HG02763 (cell line): ENCODE results near the gene PHTF2.
"Not testable (repeated sequence)": the region's sequence is repeated elsewhere in the genome, so short reads cannot be mapped to it uniquely, and the experiment has no call there.

ENCODE experiments used
- ATAC-seq: cut with Tn5 transposase; IDR thresholded peaks from one replicate; pipeline ENCODE4 v1.9.1; 2021; ENCODE audit warnings: mild to moderate bottlenecking, moderate library complexity; ENCODE audit not compliant: unreplicated experiment

Gene PHTF2

DNA sequence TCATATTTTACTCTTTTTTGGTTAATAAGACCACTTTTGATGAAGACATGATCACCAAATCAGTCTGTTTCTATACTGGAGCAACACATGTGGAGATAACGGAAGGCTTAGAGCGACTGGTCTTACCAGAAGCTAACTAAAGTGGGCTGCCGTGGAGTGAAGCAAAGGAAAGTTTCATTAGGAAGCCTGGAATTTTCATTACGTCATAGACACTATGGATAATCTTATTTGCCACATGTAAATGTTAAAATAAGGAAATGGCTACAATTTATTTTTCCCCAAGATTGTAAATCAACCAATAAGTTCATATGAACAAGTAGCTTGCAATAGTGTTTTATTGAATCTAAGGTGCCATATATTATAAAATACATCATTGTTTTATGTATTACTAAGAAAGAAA is 185.4 kb downstream of the PHTF2 start:
- no peak for ATAC-seq

GRCh38 chr7:77985232-77985973 is 186.8 kb downstream of the PHTF2 start:
- ATAC-seq: no peak

- no peak for ATAC-seq
Observed at GRCh38 chr7:77985974-77986339, 187.4 kb downstream of the PHTF2 start.

GRCh38 chr7:77989981-77990566 is 191.5 kb downstream of the PHTF2 start:
- no peak for ATAC-seq

GRCh38 chr7:77991656-77992055 is 193.1 kb downstream of the PHTF2 start:
- no peak for ATAC-seq

- ATAC-seq: no peak
Observed at GRCh38 chr7:77993838-77994237, 195.3 kb downstream of the PHTF2 start.

GRCh38 chr7:77995717-77996116 is 197.1 kb downstream of the PHTF2 start:
- no peak for ATAC-seq

DNA sequence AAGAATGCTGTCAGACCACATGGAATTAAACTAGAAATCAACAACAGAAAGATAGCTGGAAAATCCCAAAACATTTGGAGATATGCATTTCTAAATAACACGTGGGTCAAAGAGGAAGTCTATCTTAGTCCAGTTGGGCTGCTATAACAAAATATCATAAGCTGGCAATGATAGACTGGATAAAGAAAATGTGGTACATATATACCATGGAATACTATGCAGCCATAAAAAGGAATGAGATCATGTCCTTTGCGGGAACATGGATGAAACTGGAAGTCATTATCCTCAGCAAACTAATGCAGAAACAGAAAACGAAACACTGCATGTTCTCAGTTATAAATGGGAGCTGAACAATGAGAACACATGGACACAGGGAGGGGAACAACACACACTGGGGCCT is 200.6 kb downstream of the PHTF2 start:
- ATAC-seq: not testable (repeated sequence)

- no peak for ATAC-seq
Observed at GRCh38 chr7:78002021-78002420, 203.4 kb downstream of the PHTF2 start.

GRCh38 chr7:78002715-78003114 is 204.1 kb downstream of the PHTF2 start:
- ATAC-seq: no peak

- no peak for ATAC-seq
Observed at GRCh38 chr7:78006063-78006755, 207.6 kb downstream of the PHTF2 start.
